ENCODE data around the gene SLC7A9. TPM values are rescaled to one million over a fixed set of nuclear protein-coding genes. Genes with fewer than 3 reads are reported as not detected.

The SLC7A9 gene
- total RNA-seq, 1 donor from 2014 or later = 0.18 TPM

GRCh38 chr19:32866564-32867265, 2.9 kb downstream of the SLC7A9 start:
- no peak overlapping the region for H3K4me3 Mint-ChIP-seq
- H3K27ac Mint-ChIP-seq = no peak overlapping the region
- no peaks in the 10 kb centered on the region for H3K4me1 Mint-ChIP-seq (ENCODE audit: low read depth)
- intact Hi-C loops (cut with micrococcal nuclease) = no loop called here
- H3K36me3 Mint-ChIP-seq (ENCODE audit: low read depth) = no peaks in the 10 kb centered on the region
- no peaks in the 10 kb centered on the region for H3K27me3 Mint-ChIP-seq (ENCODE audit: insufficient read depth)
- no peak for DNase-seq (ENCODE audit: low spot score)
- no peaks in the 10 kb centered on the region for H3K9me3 Mint-ChIP-seq

- no peaks in the 10 kb centered on the region for H3K9me3 Mint-ChIP-seq
- no peaks in the 10 kb centered on the region for H3K4me1 Mint-ChIP-seq (ENCODE audit: low read depth)
- DNase-seq (ENCODE audit: low spot score) = no peak
- no peak overlapping the region for H3K4me3 Mint-ChIP-seq
- no peaks in the 10 kb centered on the region for H3K27me3 Mint-ChIP-seq (ENCODE audit: insufficient read depth)
- no peak overlapping the region for H3K27ac Mint-ChIP-seq
- intact Hi-C loops (cut with micrococcal nuclease) = no loop called here
- no peaks in the 10 kb centered on the region for H3K36me3 Mint-ChIP-seq (ENCODE audit: low read depth)
These were observed 3.5 kb downstream of the SLC7A9 start for GRCh38 chr19:32866061-32866460.

GRCh38 chr19:32865326-32865725, 4.2 kb downstream of the SLC7A9 start:
- Mint-ChIP-seq H3K9me3 (no peaks in the 10 kb centered on the region), H3K4me3 (no peak overlapping the region), H3K36me3 (ENCODE audit: low read depth) (no peaks in the 10 kb centered on the region), H3K27ac (no peak overlapping the region), H3K4me1 (ENCODE audit: low read depth) (no peaks in the 10 kb centered on the region), H3K27me3 (ENCODE audit: insufficient read depth) (no peaks in the 10 kb centered on the region)
- DNase-seq (ENCODE audit: low spot score) = no peak
- intact Hi-C loops (cut with micrococcal nuclease) = no loop called here

GRCh38 chr19:32864318-32865007, 5.1 kb downstream of the SLC7A9 start:
- intact Hi-C loops (cut with micrococcal nuclease) = no loop called here
- DNase-seq (ENCODE audit: low spot score) = no peak
- H3K36me3 Mint-ChIP-seq (ENCODE audit: low read depth) = no peaks in the 10 kb centered on the region
- no peaks in the 10 kb centered on the region for H3K4me1 Mint-ChIP-seq (ENCODE audit: low read depth)
- H3K27ac Mint-ChIP-seq = no peak overlapping the region
- no peaks in the 10 kb centered on the region for H3K9me3 Mint-ChIP-seq
- H3K27me3 Mint-ChIP-seq (ENCODE audit: insufficient read depth) = no peaks in the 10 kb centered on the region
- H3K4me3 Mint-ChIP-seq = no peak overlapping the region

- DNase-seq (ENCODE audit: low spot score) = no peak
- Mint-ChIP-seq H3K27ac (no peak overlapping the region), H3K36me3 (ENCODE audit: low read depth) (no peaks in the 10 kb centered on the region), H3K9me3 (no peaks in the 10 kb centered on the region), H3K4me3 (no peak overlapping the region), H3K27me3 (ENCODE audit: insufficient read depth) (no peaks in the 10 kb centered on the region), H3K4me1 (ENCODE audit: low read depth) (no peaks in the 10 kb centered on the region)
- intact Hi-C loops (cut with micrococcal nuclease) = no loop called here
These were observed 5.7 kb downstream of the SLC7A9 start for GRCh38 chr19:32863841-32864240.

GRCh38 chr19:32863301-32863700, 6.3 kb downstream of the SLC7A9 start:
- Mint-ChIP-seq H3K27me3 (ENCODE audit: insufficient read depth) (no peaks in the 10 kb centered on the region), H3K36me3 (ENCODE audit: low read depth) (no peaks in the 10 kb centered on the region), H3K9me3 (no peaks in the 10 kb centered on the region), H3K4me3 (no peak overlapping the region), H3K27ac (no peak overlapping the region), H3K4me1 (ENCODE audit: low read depth) (no peaks in the 10 kb centered on the region)
- DNase-seq (ENCODE audit: low spot score) = no peak
- intact Hi-C loops (cut with micrococcal nuclease) = no loop called here

- Mint-ChIP-seq H3K27ac (no peak overlapping the region), H3K36me3 (ENCODE audit: low read depth) (no peaks in the 10 kb centered on the region), H3K4me3 (no peak overlapping the region), H3K4me1 (ENCODE audit: low read depth) (no peaks in the 10 kb centered on the region), H3K9me3 (no peaks in the 10 kb centered on the region), H3K27me3 (ENCODE audit: insufficient read depth) (no peaks in the 10 kb centered on the region)
- intact Hi-C loops (cut with micrococcal nuclease) = no loop called here
- DNase-seq (ENCODE audit: low spot score) = no peak
These were observed 6.8 kb downstream of the SLC7A9 start for GRCh38 chr19:32862741-32863140.

- H3K27ac Mint-ChIP-seq = no peak overlapping the region
- H3K4me3 Mint-ChIP-seq = no peak overlapping the region
- no peaks in the 10 kb centered on the region for H3K9me3 Mint-ChIP-seq
- H3K36me3 Mint-ChIP-seq (ENCODE audit: low read depth) = no peaks in the 10 kb centered on the region
- H3K27me3 Mint-ChIP-seq (ENCODE audit: insufficient read depth) = no peaks in the 10 kb centered on the region
- no peaks in the 10 kb centered on the region for H3K4me1 Mint-ChIP-seq (ENCODE audit: low read depth)
- intact Hi-C loops (cut with micrococcal nuclease) = no loop called here
- no peak for DNase-seq (ENCODE audit: low spot score)
These were observed 7.4 kb downstream of the SLC7A9 start for GRCh38 chr19:32862173-32862572.

GRCh38 chr19:32861596-32861995, 8.0 kb downstream of the SLC7A9 start:
- H3K4me1 Mint-ChIP-seq (ENCODE audit: low read depth) = no peaks in the 10 kb centered on the region
- no peak overlapping the region for H3K4me3 Mint-ChIP-seq
- DNase-seq (ENCODE audit: low spot score) = no peak
- no peaks in the 10 kb centered on the region for H3K9me3 Mint-ChIP-seq
- intact Hi-C loops (cut with micrococcal nuclease) = no loop called here
- H3K27me3 Mint-ChIP-seq (ENCODE audit: insufficient read depth) = no peaks in the 10 kb centered on the region
- H3K36me3 Mint-ChIP-seq (ENCODE audit: low read depth) = no peaks in the 10 kb centered on the region
- no peak overlapping the region for H3K27ac Mint-ChIP-seq

- intact Hi-C loops (cut with micrococcal nuclease) = no loop called here
- Mint-ChIP-seq H3K4me3 (no peak overlapping the region), H3K9me3 (no peaks in the 10 kb centered on the region), H3K27me3 (ENCODE audit: insufficient read depth) (no peaks in the 10 kb centered on the region), H3K4me1 (ENCODE audit: low read depth) (no peaks in the 10 kb centered on the region), H3K27ac (no peak overlapping the region), H3K36me3 (ENCODE audit: low read depth) (no peaks in the 10 kb centered on the region)
- DNase-seq (ENCODE audit: low spot score) = no peak
These were observed 10.0 kb downstream of the SLC7A9 start for GRCh38 chr19:32859591-32859990.

GRCh38 chr19:32858559-32858958, 11.0 kb downstream of the SLC7A9 start:
- Mint-ChIP-seq H3K9me3 (no peaks in the 10 kb centered on the region), H3K4me3 (no peak overlapping the region), H3K36me3 (ENCODE audit: low read depth) (no peaks in the 10 kb centered on the region), H3K27ac (no peak overlapping the region), H3K27me3 (ENCODE audit: insufficient read depth) (no peaks in the 10 kb centered on the region), H3K4me1 (ENCODE audit: low read depth) (no peaks in the 10 kb centered on the region)
- no peak for DNase-seq (ENCODE audit: low spot score)
- intact Hi-C loops (cut with micrococcal nuclease) = no loop called here

- Mint-ChIP-seq H3K4me1 (ENCODE audit: low read depth) (no peaks in the 10 kb centered on the region), H3K9me3 (no peaks in the 10 kb centered on the region), H3K4me3 (no peak overlapping the region), H3K27ac (no peak overlapping the region), H3K36me3 (ENCODE audit: low read depth) (no peaks in the 10 kb centered on the region), H3K27me3 (ENCODE audit: insufficient read depth) (no peaks in the 10 kb centered on the region)
- DNase-seq (ENCODE audit: low spot score) = no peak
- intact Hi-C loops (cut with micrococcal nuclease) = no loop called here
These were observed 11.4 kb downstream of the SLC7A9 start for GRCh38 chr19:32858155-32858554.

- no peak for DNase-seq (ENCODE audit: low spot score)
- Mint-ChIP-seq H3K36me3 (ENCODE audit: low read depth) (no peaks in the 10 kb centered on the region), H3K27ac (no peak overlapping the region), H3K27me3 (ENCODE audit: insufficient read depth) (no peaks in the 10 kb centered on the region), H3K4me1 (ENCODE audit: low read depth) (no peaks in the 10 kb centered on the region), H3K9me3 (no peaks in the 10 kb centered on the region), H3K4me3 (no peak overlapping the region)
- intact Hi-C loops (cut with micrococcal nuclease) = no loop called here
These were observed 12.0 kb downstream of the SLC7A9 start for GRCh38 chr19:32857584-32857983.

Measured in activated T-helper 1 cell treated with anti-CD3 and anti-CD28 coated beads, Interleukin-12 subunit alpha, Interleukin-12 subunit beta, Interleukin-2, Interleukin-4 antibody, amounts not matched to agents 30 ng/mL and 10 ng/mL and 1 ng/mL, durations not matched to agents 14 hours and 24 hours and 36 hours (primary cell).